Measurements from ENCODE around the gene TMEM131L. TPM values are rescaled to one million over a fixed set of nuclear protein-coding genes. Genes with fewer than 3 reads are reported as not detected.
A peak's percentile ranks its signal among the peaks of the same experiment; 100 is the strongest.

The TMEM131L gene
- total and polyA plus RNA-seq, 2 experiments from 2014 or later = 3.3 to 7.4 TPM

- Histone ChIP-seq H3K4me1 (ENCODE audit: low read depth) (peaks cover 6% of the 10 kb centered on the region), H3K4me3 (no peak overlapping the region), H3K27ac (no peak overlapping the region), H3K36me3 (no peaks in the 10 kb centered on the region), H3K9me3 (ENCODE audit: low read depth) (no peaks in the 10 kb centered on the region), H3K27me3 (peaks cover 11% of the 10 kb centered on the region)
- no peak for TF ChIP-seq CTCF (IDR thresholded peaks at IDR 0.05; ENCODE audit: low read depth, low read length)
- no peak for DNase-seq (ENCODE audit: low read depth in 1 of 2, low spot score in 1 of 2)
Measured at GRCh38 chr4:153464068-153464467, 2.1 kb upstream of the TMEM131L start.

GRCh38 chr4:153465140-153465539 lies 1.0 kb upstream of the TMEM131L start:
- Histone ChIP-seq H3K4me1 (ENCODE audit: low read depth) (peaks cover 6% of the 10 kb centered on the region), H3K27me3 (peaks cover 11% of the 10 kb centered on the region), H3K9me3 (ENCODE audit: low read depth) (no peaks in the 10 kb centered on the region), H3K27ac (no peak overlapping the region), H3K4me3 (no peak overlapping the region), H3K36me3 (no peaks in the 10 kb centered on the region)
- no peak for TF ChIP-seq CTCF (IDR thresholded peaks at IDR 0.05; ENCODE audit: low read depth, low read length)
- no peak for DNase-seq (ENCODE audit: low read depth in 1 of 2, low spot score in 1 of 2)

GRCh38 chr4:153465615-153466080 lies 512 bp upstream of the TMEM131L start:
- TF ChIP-seq CTCF (IDR thresholded peaks at IDR 0.05; ENCODE audit: low read depth, low read length) = peak; percentile 22
- H3K27ac ChIP-seq = no peak overlapping the region
- DNase-seq (ENCODE audit: low read depth in 1 of 2, low spot score in 1 of 2) = peak; percentile 52 to 67

GRCh38 chr4:153466949-153467896 lies 1.1 kb downstream of the TMEM131L start:
- peak in 1 of 2 donors; percentile 34 for DNase-seq (ENCODE audit: low read depth in 1 of 2, low spot score in 1 of 2)
- no peak for TF ChIP-seq CTCF (IDR thresholded peaks at IDR 0.05; ENCODE audit: low read depth, low read length)
- Histone ChIP-seq H3K27ac (no peak overlapping the region), H3K9me3 (ENCODE audit: low read depth) (no peaks in the 10 kb centered on the region), H3K4me1 (ENCODE audit: low read depth) (peaks cover 6% of the 10 kb centered on the region), H3K4me3 (peak overlapping the region; percentile 68), H3K27me3 (peaks cover 11% of the 10 kb centered on the region), H3K36me3 (no peaks in the 10 kb centered on the region)

More at GRCh38 chr4:153465615-153466080, 512 bp upstream of the TMEM131L start:
- Histone ChIP-seq H3K4me3 (peak overlapping the region; percentile 68), H3K9me3 (ENCODE audit: low read depth) (no peaks in the 10 kb centered on the region), H3K36me3 (no peaks in the 10 kb centered on the region), H3K27me3 (peaks cover 11% of the 10 kb centered on the region), H3K4me1 (ENCODE audit: low read depth) (peaks cover 6% of the 10 kb centered on the region)

- DNase-seq (ENCODE audit: low read depth in 1 of 2, low spot score in 1 of 2) = peak in 1 of 2 donors; percentile 39
- Histone ChIP-seq H3K27me3 (peaks cover 11% of the 10 kb centered on the region), H3K27ac (no peak overlapping the region), H3K36me3 (no peaks in the 10 kb centered on the region), H3K9me3 (ENCODE audit: low read depth) (no peaks in the 10 kb centered on the region), H3K4me3 (no peak overlapping the region), H3K4me1 (ENCODE audit: low read depth) (peaks cover 6% of the 10 kb centered on the region)
- TF ChIP-seq CTCF (IDR thresholded peaks at IDR 0.05; ENCODE audit: low read depth, low read length) = no peak
Measured at GRCh38 chr4:153467897-153468262, 1.7 kb downstream of the TMEM131L start.

Measured in cardiac muscle cell (in vitro differentiated cells and primary cell).